Left ventricle myocardium inferior (tissue), 1 donor: ENCODE measurements around the gene NECTIN4. TPM values are rescaled to one million over a fixed set of nuclear protein-coding genes. Genes with fewer than 3 reads are reported as not detected.

Experiments used
- DNase-seq: peaks from one replicate; pipeline ENCODE4 v3.0.0-alpha.2; 2020
- H3K27ac ChIP-seq: fragments of 200-600 bp; replicated peaks from 2 replicates; pipeline ENCODE4 v1.8.0; 2021
- H3K27me3 ChIP-seq: fragments of 200-600 bp; 2 replicates; pipeline ENCODE4 v1.8.0; 2021; ENCODE audit warnings: low read depth
- H3K36me3 ChIP-seq: fragments of 200-600 bp; 2 replicates; pipeline ENCODE4 v1.8.0; 2021
- H3K4me1 ChIP-seq: fragments of 200-600 bp; 2 replicates; pipeline ENCODE4 v1.8.0; 2021
- H3K4me3 ChIP-seq: fragments of 200-600 bp; 2 replicates; pipeline ENCODE4 v1.8.0; 2021; ENCODE audit warnings: mild to moderate bottlenecking, moderate library complexity
- H3K9me3 ChIP-seq: fragments of 200-600 bp; replicated peaks from 2 replicates; pipeline ENCODE4 v1.8.0; 2021
- intact Hi-C: fragments of 100-400 bp; cut with micrococcal nuclease; formaldehyde crosslinking; loops from one replicate; pipeline ENCODE4 v1.11.0; 2022
- total RNA-seq: library from RNA; stranded (reverse); fragmentation: NEBNext Ultra II Directional; extraction: Animal tissue kit (Norgen Biotek cat#: 25700); gene quantifications from one replicate; pipeline ENCODE4 v1.2.1, GENCODE V29; 2021
- TF ChIP-seq, protein P1 (sequence below): fragments of 200-600 bp; IDR thresholded peaks from 2 replicates; pipeline ENCODE4 v1.8.0; 2021; ENCODE audit warnings: antibody characterized with exemption, mild to moderate bottlenecking, borderline replicate concordance
- donor health status: DM: no; HTN: yes; CAD: no; lungs with severe emphysema.

Gene NECTIN4
- total RNA-seq, 1 donor from 2014 or later = not detected

DNA sequence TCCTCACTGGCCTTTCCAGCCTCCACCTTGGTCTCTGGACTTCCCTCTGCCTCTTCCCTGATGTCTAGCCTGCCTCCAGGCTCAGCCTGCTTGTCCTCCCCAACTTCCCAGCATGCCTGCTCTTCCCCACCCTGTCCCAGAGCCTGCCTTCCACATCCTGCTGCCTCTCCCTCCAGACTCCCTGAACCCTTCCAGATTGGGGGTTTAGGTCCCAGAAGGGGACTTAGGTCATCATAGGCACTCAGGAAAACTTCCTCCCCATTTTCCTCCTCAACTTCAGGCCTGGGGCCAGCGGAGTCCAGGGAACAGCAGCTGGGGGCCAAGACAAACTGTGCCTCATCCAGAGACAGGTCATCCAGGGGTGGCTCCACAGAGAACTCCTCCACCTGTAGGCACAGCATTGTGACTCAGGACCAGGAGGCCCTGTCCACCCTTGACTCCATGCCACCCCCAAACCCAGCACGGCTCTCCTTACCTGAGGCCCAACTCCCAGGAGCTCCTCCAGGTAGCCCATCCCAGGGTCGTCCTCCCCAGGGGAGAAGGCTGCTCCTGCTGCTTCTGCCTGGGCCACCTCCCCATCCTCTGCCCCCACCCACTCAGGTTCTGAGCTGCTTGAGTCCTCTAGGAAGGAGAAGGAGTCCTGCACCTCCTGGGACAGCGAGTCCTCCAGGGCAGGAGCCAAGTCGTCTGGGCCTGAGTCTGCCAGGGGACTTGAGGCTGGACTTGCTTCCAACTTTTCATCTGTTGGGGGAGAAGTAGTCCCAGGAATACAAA, 40.2 kb downstream of the NECTIN4 start:
- Histone ChIP-seq H3K27ac (no peak overlapping the region), H3K4me1 (peaks cover 24% of the 10 kb centered on the region), H3K27me3 (peaks cover 7% of the 10 kb centered on the region), H3K36me3 (no peaks in the 10 kb centered on the region), H3K9me3 (no peaks in the 10 kb centered on the region), H3K4me3 (no peak overlapping the region)
- intact Hi-C loops = no loop called here
- TF ChIP-seq, protein P1, sequence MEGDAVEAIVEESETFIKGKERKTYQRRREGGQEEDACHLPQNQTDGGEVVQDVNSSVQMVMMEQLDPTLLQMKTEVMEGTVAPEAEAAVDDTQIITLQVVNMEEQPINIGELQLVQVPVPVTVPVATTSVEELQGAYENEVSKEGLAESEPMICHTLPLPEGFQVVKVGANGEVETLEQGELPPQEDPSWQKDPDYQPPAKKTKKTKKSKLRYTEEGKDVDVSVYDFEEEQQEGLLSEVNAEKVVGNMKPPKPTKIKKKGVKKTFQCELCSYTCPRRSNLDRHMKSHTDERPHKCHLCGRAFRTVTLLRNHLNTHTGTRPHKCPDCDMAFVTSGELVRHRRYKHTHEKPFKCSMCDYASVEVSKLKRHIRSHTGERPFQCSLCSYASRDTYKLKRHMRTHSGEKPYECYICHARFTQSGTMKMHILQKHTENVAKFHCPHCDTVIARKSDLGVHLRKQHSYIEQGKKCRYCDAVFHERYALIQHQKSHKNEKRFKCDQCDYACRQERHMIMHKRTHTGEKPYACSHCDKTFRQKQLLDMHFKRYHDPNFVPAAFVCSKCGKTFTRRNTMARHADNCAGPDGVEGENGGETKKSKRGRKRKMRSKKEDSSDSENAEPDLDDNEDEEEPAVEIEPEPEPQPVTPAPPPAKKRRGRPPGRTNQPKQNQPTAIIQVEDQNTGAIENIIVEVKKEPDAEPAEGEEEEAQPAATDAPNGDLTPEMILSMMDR = no peak
- no peak for DNase-seq

DNA sequence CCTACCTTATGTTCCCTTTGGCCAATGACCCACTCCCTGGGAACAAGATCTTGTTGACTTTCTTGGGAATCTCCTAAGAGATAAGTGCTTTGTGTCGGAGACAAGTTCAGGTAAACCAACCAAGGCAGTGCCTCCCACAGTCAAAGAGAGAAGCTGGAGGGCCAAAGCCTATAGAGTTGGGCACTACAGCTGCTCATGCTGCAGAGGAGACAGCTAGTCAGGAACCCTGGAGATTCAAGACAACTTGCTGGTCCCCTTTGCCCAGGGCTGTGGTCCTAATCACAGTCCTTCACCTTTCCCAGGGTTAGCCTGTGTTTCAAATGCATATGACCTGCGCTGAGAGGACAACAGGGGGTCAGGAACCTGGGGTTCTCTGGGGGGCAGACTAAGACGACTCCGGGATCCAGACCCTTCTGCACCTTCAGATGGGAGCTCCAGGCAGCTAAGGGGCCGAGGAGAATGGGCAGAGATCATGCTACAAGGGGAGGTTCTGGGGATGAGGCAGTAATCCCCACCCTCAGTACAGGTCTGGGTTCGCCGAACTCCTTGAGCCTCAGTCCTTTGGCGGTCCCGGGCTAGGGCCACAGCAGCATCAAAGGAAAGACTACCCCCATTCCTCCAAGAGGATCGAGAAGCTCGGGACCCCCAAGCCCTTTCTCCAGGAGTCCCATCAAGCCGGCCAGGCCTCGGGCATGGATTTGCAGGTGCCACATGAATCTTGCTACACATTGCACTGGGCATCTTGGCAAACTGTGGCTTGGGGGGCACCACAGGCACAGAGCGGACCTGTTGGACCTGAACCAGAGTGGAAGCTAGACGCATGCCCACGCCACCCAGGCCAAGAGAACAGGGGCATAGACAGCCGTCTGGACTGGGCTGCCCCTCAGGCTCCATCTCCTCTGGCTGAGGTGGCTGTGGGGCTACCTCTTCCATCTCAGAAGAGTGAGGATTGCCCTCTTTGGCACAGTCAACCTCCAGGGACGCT, 41.6 kb downstream of the NECTIN4 start:
- H3K9me3 ChIP-seq = no peaks in the 10 kb centered on the region
- H3K4me3 ChIP-seq = no peak overlapping the region
- intact Hi-C loops = no loop called here
- H3K4me1 ChIP-seq = peaks cover 38% of the 10 kb centered on the region
- H3K27me3 ChIP-seq = no peaks in the 10 kb centered on the region
- TF ChIP-seq, protein P1 = no peak
- peaks cover 6% of the 10 kb centered on the region for H3K36me3 ChIP-seq
- no peak for DNase-seq
- H3K27ac ChIP-seq = peak overlapping the region; percentile 99

DNA sequence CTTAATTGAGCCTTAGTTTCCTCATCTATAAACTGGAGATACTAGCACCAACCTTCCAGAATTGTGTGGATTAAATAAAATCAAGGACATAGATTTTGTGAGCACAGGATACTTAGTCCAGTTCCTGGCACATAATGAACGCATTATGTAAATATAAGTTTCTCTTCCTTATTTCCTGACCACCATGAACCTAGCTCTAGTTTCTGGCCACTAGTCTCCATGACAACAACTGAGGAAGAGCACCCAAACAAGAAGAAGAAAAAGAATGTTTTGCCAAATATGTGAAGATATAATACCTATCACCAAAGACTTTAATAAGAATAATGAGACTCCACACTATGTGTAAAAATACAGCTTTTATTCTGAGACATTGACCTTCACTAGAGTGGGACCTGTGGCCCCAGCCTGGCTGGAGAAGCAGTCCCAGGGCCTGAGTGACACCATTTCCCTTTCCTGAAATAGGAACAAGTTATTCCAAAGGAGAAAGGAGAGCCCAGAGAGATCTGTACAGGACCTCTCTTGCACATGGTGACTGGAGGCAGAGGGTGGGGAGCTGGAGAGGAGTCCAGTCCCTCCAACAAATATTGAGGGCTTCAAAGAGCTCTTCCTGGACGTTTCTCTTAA, 42.6 kb downstream of the NECTIN4 start:
- H3K36me3 ChIP-seq = peaks cover 16% of the 10 kb centered on the region
- peak overlapping the region; percentile 93 for H3K4me3 ChIP-seq
- DNase-seq = no peak
- peaks cover 38% of the 10 kb centered on the region for H3K4me1 ChIP-seq
- no peaks in the 10 kb centered on the region for H3K9me3 ChIP-seq
- peak overlapping the region; percentile 99 for H3K27ac ChIP-seq
- intact Hi-C loops = no loop called here
- H3K27me3 ChIP-seq = no peaks in the 10 kb centered on the region
- TF ChIP-seq, protein P1 = no peak

DNA sequence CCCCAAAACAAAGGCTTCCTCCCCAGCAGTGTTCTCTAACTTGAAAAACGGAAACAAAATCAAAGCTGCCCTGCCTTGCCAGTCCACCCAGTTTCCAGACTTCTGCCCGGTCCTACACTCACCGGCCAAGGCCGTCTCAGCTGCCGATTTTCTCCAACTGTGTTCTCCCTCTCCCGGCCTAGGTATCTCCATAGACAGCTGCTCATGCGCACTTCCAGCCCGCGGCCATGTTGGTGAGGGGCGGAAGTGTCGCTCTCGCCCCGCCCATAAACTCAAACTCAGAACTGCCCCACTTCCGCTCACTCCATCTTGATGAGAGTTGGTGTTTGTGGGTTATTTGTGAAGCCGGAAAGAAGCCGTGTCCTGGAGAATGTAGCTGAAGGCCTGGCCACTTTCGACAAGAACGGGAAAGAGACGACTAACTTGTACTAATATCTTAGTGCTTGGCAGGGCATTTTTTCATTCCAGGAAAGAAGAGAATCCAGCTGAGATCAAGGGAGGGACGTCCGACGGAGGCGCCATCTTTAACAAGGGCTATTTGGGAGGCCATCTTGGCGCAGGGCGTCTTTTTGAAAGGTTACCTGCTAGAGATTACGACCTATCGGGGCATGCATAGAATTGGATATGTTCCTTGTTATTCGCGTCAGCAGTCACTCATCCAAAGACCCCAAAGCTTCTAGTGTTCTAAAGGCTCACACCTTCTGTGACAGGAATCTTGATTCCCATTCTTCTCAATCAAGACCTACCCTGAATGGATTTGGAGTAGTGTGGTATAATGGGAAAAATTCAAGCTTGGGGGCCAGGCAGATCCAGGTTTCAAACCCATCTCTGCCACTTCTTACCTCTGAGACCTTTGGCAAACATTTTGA, 43.4 kb downstream of the NECTIN4 start, which contains the start of gene USF1:
Gene USF1 (minus strand): TSS at position 242 of the 869 bp plus-strand sequence. CDS start 2,702 bp downstream, outside the sequence.
- Histone ChIP-seq H3K27ac (peak within 1 kb of the TSS; percentile 99), H3K27me3 (no peaks in the 10 kb centered on the region), H3K4me1 (peaks cover 38% of the 10 kb centered on the region), H3K4me3 (peak within 1 kb of the TSS; percentile 93), H3K36me3 (peaks cover 23% of the 10 kb centered on the region), H3K9me3 (no peaks in the 10 kb centered on the region)
- intact Hi-C loops = no loop called here
- DNase-seq = peak; percentile 93
- TF ChIP-seq, protein P1 = no peak
